HG03565 (cell line): ENCODE measurements around the gene ZC3HAV1.
"Not testable (repeated sequence)": the region's sequence is repeated elsewhere in the genome, so short reads cannot be mapped to it uniquely, and the experiment has no call there.

Experiments used
- ATAC-seq: cut with Tn5 transposase; IDR thresholded peaks from one replicate; pipeline ENCODE4 v1.9.1; 2021; ENCODE audit warnings: mild to moderate bottlenecking, moderate library complexity; ENCODE audit not compliant: unreplicated experiment

Gene ZC3HAV1

GRCh38 chr7:139088268-139088667 is 21.3 kb downstream of the ZC3HAV1 start:
- ATAC-seq, result no peak

- ATAC-seq, result no peak
These were observed 22.3 kb downstream of the ZC3HAV1 start for GRCh38 chr7:139087212-139087611.

GRCh38 chr7:139086454-139086853 is 23.1 kb downstream of the ZC3HAV1 start:
- no peak for ATAC-seq

- no peak for ATAC-seq
These were observed 24.8 kb downstream of the ZC3HAV1 start for GRCh38 chr7:139084709-139085108.

- no peak for ATAC-seq
These were observed 27.9 kb downstream of the ZC3HAV1 start for GRCh38 chr7:139081584-139081983.

- ATAC-seq, result no peak
These were observed 28.6 kb downstream of the ZC3HAV1 start for GRCh38 chr7:139080905-139081304.

GRCh38 chr7:139079861-139080260 is 29.7 kb downstream of the ZC3HAV1 start:
- no peak for ATAC-seq

- ATAC-seq, result no peak
These were observed 30.6 kb downstream of the ZC3HAV1 start for GRCh38 chr7:139078911-139079310.

- ATAC-seq, result no peak
These were observed 31.1 kb downstream of the ZC3HAV1 start for GRCh38 chr7:139078399-139078798.

- not testable (repeated sequence) for ATAC-seq
These were observed 31.8 kb downstream of the ZC3HAV1 start for GRCh38 chr7:139077706-139078105.

GRCh38 chr7:139075871-139076686 is 33.4 kb downstream of the ZC3HAV1 start:
- ATAC-seq, result no peak

GRCh38 chr7:139075031-139075652 is 34.4 kb downstream of the ZC3HAV1 start:
- ATAC-seq, result peak; percentile 75

- ATAC-seq, result no peak
These were observed 36.7 kb downstream of the ZC3HAV1 start for GRCh38 chr7:139072796-139073195.

GRCh38 chr7:139071680-139072079 is 37.8 kb downstream of the ZC3HAV1 start:
- ATAC-seq, result no peak

- ATAC-seq, result no peak
These were observed 40.7 kb downstream of the ZC3HAV1 start for GRCh38 chr7:139068544-139069399.

- no peak for ATAC-seq
These were observed 43.2 kb downstream of the ZC3HAV1 start for GRCh38 chr7:139066315-139066714.

GRCh38 chr7:139065323-139065722 is 44.2 kb downstream of the ZC3HAV1 start:
- no peak for ATAC-seq

- ATAC-seq, result no peak
These were observed 48.1 kb downstream of the ZC3HAV1 start for GRCh38 chr7:139061416-139061815.

GRCh38 chr7:139060695-139061237 is 48.8 kb downstream of the ZC3HAV1 start:
- ATAC-seq, result no peak

GRCh38 chr7:139059905-139060304 is 49.6 kb downstream of the ZC3HAV1 start:
- no peak for ATAC-seq

- ATAC-seq, result no peak
These were observed 50.6 kb downstream of the ZC3HAV1 start for GRCh38 chr7:139058943-139059342.
